ENCODE data around the gene FGF4.

The FGF4 gene

GRCh38 chr11:69775163-69775755 lies at the start of gene FGF4:
FGF4 (minus strand) TSS chr11:69775341; CDS start chr11:69775084, 257 bp downstream.
- no peak for DNase-seq

GRCh38 chr11:69823641-69824265 lies 48.6 kb upstream of the FGF4 start:
- DNase-seq: no peak

- DNase-seq: no peak
Measured at GRCh38 chr11:69822676-69823494, 47.7 kb upstream of the FGF4 start.

- DNase-seq: no peak
Measured at GRCh38 chr11:69821511-69822040, 46.4 kb upstream of the FGF4 start.

GRCh38 chr11:69820441-69820840 lies 45.3 kb upstream of the FGF4 start:
- DNase-seq: no peak

- no peak for DNase-seq
Measured at GRCh38 chr11:69819541-69820070, 44.5 kb upstream of the FGF4 start.

- no peak for DNase-seq
Measured at GRCh38 chr11:69818603-69819441, 43.7 kb upstream of the FGF4 start, which contains the start of gene FGF3. FGF3 (minus strand) TSS chr11:69819416; CDS start chr11:69818933, 483 bp downstream.

- no peak for DNase-seq
Measured at GRCh38 chr11:69818231-69818602, 43.1 kb upstream of the FGF4 start.

GRCh38 chr11:69817265-69818230 lies 42.4 kb upstream of the FGF4 start:
- DNase-seq: no peak

GRCh38 chr11:69816671-69817070 lies 41.5 kb upstream of the FGF4 start:
- no peak for DNase-seq

- no peak for DNase-seq
Measured at GRCh38 chr11:69815973-69816372, 40.8 kb upstream of the FGF4 start.

GRCh38 chr11:69814902-69815301 lies 39.8 kb upstream of the FGF4 start:
- no peak for DNase-seq

- no peak for DNase-seq
Measured at GRCh38 chr11:69814411-69814810, 39.3 kb upstream of the FGF4 start.

- no peak for DNase-seq
Measured at GRCh38 chr11:69813839-69814238, 38.7 kb upstream of the FGF4 start.

GRCh38 chr11:69812946-69813345 lies 37.8 kb upstream of the FGF4 start:
- no peak for DNase-seq

GRCh38 chr11:69812256-69812655 lies 37.1 kb upstream of the FGF4 start:
- no peak for DNase-seq

GRCh38 chr11:69811431-69811830 lies 36.3 kb upstream of the FGF4 start:
- no peak for DNase-seq

GRCh38 chr11:69810289-69811118 lies 35.4 kb upstream of the FGF4 start:
- DNase-seq: no peak

GRCh38 chr11:69808667-69809086 lies 33.5 kb upstream of the FGF4 start:
- no peak for DNase-seq

GRCh38 chr11:69807106-69807815 lies 32.1 kb upstream of the FGF4 start:
- no peak for DNase-seq
